GM12872 (cell line): ENCODE results near the gene PLCB2.

Experiments
- TF ChIP-seq, protein P1 (sequence below): IDR thresholded peaks from 3 replicates; pipeline ENCODE4 v1.5.1; 2011; ENCODE audit warnings: low read depth, mild to moderate bottlenecking, low read length, moderate library complexity; ENCODE audit not compliant: insufficient read depth

PLCB2 gene

DNA sequence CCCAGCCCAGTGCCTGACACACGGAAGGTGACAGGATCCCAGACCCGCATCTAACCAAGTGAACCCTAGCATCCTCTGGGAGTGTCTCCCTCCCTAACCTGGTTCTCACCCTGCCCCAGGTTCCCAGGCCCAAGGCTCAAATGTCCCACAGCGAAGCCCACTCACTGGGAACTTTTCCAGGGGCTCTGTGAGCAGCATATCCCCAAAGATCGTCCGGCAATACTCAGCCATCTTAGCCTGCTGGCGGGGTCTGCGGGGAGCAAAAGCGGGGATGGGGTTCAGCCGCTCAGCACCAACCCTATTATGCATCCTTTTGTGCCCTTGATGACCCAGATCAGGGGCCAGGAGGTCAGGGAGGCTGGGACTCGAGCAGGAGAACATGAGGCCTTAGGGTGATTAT lies 10.4 kb downstream of the PLCB2 start:
- TF ChIP-seq, protein P1, sequence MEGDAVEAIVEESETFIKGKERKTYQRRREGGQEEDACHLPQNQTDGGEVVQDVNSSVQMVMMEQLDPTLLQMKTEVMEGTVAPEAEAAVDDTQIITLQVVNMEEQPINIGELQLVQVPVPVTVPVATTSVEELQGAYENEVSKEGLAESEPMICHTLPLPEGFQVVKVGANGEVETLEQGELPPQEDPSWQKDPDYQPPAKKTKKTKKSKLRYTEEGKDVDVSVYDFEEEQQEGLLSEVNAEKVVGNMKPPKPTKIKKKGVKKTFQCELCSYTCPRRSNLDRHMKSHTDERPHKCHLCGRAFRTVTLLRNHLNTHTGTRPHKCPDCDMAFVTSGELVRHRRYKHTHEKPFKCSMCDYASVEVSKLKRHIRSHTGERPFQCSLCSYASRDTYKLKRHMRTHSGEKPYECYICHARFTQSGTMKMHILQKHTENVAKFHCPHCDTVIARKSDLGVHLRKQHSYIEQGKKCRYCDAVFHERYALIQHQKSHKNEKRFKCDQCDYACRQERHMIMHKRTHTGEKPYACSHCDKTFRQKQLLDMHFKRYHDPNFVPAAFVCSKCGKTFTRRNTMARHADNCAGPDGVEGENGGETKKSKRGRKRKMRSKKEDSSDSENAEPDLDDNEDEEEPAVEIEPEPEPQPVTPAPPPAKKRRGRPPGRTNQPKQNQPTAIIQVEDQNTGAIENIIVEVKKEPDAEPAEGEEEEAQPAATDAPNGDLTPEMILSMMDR, result no peak

DNA sequence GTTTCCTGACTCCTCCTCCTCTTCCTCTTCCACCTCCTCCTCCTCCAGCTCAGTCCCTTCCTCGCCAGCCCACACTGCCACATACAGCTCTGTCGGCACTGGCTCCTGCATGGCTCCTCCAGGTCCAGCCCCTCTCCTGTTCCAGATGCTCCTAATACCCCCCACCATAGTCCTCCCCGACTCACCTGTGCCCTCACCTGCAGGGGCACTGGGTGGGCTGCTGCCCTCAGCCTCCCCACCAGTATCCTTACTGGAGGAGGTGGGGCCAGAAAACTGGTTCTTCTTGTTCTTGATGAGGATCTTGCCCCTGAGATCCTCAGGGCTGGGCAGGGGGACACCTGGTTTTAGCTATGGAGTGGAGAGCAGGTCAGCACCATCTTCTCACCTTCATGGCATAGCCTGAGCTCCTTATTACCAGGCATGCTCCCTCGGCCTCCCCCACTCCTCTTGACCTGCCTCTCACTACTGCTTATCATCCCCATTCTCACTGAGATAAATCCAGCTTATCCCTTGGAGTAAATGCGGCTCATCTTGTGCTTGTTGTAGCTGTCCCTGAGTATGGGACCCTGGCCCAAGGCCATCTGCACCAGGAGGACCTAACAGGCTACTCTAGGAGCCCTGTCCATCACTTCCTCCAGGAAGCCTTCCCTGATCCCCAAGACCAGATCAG lies 11.0 kb downstream of the PLCB2 start:
- TF ChIP-seq, protein P1, result no peak

DNA sequence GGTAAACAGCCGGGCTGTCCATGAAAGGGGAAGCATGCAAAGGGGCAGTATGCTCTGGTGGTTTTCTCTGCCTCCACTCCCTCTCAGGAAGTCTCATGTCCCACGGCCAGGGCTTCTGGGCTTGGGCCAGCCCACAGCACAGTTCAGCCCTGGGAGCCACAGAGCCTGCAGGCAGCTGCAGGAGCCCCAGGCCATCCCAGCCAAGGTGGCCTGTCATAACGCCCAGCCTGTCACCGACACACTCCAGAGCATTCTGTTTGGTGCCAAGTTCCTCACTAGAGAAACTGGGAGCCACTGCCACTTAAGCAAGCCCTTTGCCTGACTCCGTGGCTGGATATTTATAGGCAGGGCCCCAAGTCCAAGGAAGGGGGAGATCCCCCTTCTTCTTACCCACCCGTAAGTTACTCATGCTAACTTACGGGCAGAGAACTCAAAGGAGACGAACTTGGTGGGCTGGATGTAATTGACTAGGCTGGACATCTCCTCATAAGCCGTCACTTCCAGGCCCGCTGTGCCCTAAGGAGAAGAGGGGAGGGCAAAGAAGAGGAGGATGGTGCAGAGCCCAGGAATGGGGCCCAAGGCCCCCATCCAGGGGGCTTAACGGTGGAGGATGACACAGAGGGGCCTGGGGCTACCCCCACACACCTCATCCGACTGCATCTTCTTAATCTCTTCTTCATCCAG lies 11.7 kb downstream of the PLCB2 start:
- TF ChIP-seq, protein P1, result no peak

DNA sequence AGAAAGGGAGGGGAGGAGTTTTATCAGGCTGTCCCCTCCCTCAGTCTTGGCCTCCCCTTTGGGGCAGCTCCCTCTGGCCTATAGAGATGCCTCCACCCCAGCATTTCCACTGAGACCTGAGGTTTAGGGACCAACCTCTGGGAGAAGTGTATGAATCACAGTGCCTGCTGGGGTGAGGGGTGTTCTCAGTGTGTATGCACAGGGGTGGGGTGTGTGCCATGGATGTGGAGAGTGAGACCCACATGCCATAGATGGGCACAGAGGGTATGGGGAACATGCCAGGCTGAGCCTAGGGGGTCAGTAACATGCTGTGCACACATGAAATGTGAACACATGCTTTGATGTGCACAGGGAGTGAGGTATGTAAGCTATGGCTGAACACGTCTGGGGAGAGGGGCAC lies 12.4 kb downstream of the PLCB2 start:
- TF ChIP-seq, protein P1, result no peak

DNA sequence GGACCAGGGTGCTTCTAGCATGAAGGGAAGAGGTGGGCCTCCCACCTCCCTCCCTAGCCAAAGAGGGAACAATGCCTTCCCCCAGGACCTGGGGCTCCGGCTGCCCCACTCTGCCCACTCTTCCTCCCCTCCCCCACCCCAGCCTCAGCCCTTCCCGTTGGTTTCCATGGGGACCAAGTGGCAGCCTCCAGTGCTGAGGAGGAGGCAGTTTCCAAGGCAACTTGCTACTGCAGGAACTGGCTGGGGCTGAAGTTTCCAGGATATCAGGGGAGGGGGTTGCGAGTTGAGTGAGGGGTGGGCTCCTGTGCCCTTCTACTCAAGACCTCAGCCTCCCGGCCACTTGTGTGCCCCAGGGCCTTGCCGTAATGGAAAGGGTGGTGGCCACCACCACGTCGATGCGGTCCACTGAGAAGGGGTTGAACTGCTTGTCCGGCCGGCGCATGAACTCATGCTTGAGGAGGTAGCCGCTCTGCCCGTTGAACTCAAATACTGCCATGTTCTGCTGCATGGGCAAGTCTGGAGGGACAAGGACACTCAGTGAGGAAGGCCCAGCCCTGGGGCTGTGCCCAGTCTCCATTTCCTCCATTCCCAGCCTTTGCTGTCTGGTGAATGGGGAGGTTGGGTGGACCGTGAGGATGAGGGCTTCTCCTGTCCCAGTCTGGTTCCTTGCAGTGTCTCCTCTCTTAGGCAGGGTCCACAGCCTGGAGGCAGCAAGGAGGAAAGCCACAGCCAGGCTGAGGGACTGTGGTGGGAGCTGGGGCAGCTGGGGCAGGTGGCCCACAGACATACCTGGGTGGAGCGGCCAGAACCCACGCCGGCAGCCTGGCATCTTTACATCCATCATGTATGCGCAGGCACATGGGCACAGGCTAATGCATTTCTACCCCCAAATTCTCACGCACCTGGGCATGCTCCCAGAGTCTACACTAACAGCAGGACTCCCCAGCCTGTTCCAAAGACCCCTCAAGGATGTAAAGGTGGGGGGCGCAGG lies 13.5 kb downstream of the PLCB2 start:
- TF ChIP-seq, protein P1, result no peak

DNA sequence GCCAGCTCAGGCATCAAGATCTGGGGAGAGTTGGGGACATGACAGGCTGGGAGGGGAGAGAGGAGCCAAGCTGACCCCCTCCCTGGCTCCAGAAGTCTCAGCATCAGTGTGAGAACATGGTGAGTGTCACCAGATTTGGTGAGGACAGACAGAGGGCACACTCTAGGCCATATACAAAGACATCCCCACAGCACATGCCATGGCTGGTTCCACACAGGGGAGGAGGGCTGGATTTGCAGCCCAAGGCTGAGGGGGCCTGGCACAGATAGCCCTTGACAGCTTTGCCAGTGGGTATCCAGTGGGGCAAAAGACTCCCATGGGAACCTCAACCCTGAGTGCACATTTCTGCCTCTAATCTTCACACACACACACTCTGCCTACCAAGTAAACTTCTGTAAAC lies 14.7 kb downstream of the PLCB2 start:
- TF ChIP-seq, protein P1, result no peak

DNA sequence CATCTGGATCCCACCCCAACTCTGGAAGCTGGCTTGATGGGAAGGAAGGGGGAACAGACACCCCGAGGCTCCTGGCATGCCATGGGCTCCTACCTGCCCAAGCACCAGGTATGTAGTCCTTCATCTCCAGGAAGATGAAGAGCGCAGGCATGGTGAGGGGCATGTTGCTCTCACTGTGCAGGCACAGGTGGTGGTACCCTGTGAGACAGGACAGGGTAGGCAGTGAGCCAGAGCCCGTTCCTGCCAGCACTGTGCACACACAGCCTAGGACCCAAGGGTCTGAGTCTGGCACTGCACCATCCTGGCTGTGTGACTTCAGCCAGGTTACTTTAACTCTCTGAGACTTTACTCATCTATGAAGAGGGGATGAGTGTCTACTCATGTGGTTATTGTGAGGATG lies 15.5 kb downstream of the PLCB2 start:
- TF ChIP-seq, protein P1, result no peak
